Left cardiac atrium (tissue), 4 donors: Measurements from ENCODE around the gene PERCC1. TPM values are rescaled to one million over a fixed set of nuclear protein-coding genes. Genes with fewer than 3 reads are reported as not detected.

ENCODE experiments used
- ATAC-seq, 2 donors: fragments of 200-7000 bp; cut with Tn5 transposase; one replicate each; pipeline ENCODE4 v1.9.1; 2020; ENCODE audit warnings: mild to moderate bottlenecking in 2 of 2, moderate library complexity in 2 of 2
- DNase-seq: peaks from one replicate; pipeline ENCODE4 v3.0.0-alpha.2; 2020
- intact Hi-C, 2 donors: fragments of 100-400 bp; cut with DNase I; formaldehyde crosslinking; loops; one replicate each; pipeline versions ENCODE4 v1.14.1 to v1.15.1; 2022 to 2023
- total RNA-seq, 2 donors: library from RNA; stranded (reverse); fragmentation: NEBNext Ultra II Directional; extraction: Animal tissue kit (Norgen Biotek cat#: 25700); gene quantifications; one replicate each; pipeline ENCODE4 v1.2.1, GENCODE V29; 2021
- donor health status: DM: no; HTN: yes; CAD: no.
- donor health status: DM: no; HTN: yes; CAD: no; lungs with severe emphysema.
- donor health status: DM: yes; HTN: yes; CAD: no.
- donor health status: Dilated cardiomyopathy.

PERCC1 gene
- total RNA-seq, 2 donors from 2014 or later = not detected

DNA sequence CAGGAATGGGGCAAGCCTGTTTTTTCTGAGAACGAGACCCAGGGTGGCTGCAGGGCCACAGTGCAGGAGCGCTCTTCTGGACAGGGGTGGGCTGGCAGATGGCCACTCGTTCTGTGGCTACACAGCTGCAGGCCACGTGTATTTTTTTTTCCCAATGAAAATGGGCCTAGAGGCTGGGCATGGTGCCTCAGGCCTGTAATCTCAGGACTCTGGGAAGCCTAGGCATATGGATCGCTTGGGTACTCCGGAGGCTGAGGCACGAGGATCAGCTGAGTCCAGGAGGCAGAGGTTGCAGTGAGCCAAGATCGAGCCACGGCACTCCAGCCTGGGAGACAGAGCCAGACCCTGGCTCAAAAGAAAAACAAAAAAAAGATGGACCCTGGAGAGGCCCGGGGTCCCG is 23.1 kb upstream of the PERCC1 start:
- no peak for DNase-seq
- peak; percentile 33 to 36 for ATAC-seq
- intact Hi-C loops = no loop called here

DNA sequence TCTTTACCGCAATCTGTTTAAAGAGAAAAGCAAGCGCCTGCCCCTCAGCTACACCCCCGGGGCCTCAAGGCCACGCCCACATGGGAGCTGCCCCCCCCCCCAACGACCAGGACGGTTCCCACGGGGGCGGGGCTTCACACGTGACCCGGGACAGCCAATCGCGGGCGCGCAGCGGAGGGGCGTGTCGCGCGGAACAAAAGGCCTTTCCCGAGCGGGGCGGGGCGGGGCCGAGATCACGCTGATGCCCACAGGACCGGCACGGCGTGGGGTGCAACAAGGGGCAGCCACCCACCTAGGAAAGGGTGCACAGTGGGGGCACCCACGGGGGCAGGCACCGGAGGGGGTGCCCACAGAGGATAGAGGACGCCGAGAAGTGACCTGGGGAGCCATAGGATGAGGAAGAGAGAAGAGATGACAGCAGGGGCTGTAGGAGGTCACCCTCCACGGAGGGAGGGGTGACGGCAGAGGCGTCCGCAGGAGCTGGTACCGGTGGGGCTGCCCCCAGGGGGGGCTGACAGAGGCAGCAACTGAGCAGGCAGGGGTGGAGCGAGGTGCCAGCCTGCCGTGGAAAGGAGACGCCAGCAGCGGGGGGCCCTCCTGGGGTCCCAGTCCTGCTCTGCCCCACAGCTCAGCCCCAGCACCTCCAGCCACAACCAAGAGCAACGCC is 22.6 kb upstream of the PERCC1 start:
- DNase-seq = peak; percentile 97
- intact Hi-C loops = no loop called here
- peak; percentile 97 to 98 for ATAC-seq

DNA sequence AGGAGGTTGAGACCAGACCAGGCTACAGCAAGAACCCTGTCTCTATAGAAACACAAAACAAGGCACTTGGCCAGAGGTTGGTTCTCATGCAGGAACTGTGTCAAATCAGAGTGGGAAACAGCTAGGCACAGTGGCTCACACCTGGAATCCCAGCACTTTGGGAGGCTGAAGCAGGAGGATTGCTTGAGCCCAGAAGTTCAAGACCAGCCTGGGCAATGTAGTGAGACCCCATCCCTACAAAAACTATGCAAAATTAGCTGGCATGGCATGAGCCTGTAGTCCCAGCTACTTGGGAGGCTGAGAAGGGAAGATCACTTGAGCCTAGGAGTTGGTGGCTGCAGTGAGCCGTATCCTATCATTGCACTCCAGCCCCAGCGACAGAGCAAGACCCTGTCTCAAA is 18.0 kb upstream of the PERCC1 start:
- ATAC-seq (no peak), DNase-seq (no peak)
- intact Hi-C loops = no loop called here

DNA sequence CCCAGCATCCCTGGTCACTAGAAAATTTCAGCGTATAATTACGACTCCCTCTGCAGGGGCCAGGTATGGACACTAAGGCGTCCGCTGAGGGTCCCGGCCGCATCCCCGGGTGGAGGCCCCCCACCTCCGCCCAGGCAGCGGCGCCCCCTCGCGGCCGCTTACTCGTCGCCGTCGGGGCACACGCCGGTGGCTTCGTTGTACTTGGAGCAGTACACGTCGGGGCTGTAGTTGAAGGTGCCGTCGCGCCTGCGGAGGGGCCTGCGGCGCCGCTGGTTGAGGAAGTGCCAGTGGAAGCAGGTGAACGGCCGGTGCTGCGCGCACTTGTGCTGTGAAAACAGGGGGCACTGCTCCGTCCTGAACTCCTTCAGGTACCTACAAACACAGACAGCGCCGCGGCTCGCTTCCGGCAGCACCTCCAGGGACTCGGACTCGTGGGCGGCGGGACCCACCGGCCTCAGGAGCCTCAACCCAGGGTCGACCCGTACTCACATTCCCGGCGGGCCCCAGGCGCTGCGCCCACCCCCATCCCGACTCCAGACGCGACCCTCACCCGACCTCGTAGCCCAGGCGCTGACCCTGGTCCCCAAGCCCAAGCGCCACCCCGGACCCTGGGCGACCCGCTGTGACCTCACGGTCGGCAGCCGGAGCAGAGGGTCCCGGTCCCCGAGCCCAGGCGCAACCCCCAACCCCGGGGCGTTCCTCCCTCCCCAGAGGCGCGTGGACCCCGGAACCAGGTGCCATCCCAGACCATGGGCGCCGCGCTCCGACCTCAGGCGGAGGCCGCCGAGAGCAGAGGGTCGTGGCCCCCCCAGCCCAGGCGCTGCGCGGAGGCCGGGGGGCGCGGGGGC is 17.0 kb upstream of the PERCC1 start:
- intact Hi-C loops = no loop called here
- peak; percentile 58 for DNase-seq

DNA sequence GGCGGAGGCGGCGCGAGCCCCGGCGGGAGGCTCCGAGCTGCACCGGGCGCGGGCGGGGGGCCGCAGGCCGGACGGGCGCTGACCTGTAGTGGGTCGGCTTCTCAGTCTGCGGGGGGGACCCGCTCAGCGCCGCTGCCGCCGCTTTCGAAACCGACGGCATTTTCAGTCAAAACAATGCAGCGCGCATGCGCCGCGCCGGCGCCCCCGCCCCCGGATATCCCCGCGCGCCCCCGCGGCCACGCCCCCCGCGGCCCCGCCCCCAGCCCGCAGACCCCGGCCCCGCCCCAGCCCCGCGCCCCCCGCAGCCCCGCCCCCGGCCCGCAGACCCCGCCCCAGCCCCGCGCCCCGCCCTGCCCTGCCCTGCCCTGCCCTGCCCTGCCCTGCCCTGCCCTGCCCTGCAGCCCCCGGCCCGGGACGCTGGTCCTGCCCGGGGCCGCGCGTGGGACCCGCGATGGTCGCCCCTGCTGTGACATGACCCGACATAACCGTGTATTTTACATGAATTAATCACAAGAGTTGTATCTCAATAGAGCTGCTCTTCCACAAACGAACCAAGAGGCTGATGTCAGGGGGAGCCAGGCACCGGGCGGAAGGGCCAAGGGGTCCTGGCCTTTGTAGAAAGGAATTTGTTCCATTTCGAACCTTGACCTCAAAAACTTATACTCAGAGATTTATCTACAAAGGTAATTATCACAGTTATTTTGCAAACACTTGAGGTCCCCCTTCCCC is 16.2 kb upstream of the PERCC1 start, which contains the start of gene UNKL:
Gene UNKL, minus strand, starts transcription at position 173 of the 729 bp plus-strand sequence. Its CDS starts 13 bp downstream, at position 160.
- DNase-seq (peak; percentile 84), ATAC-seq (peak; percentile 65 to 68)
- intact Hi-C loops = no loop called here

More for the DNA sequence above, 17.0 kb upstream of the PERCC1 start:
- ATAC-seq = peak; percentile 53 to 54

DNA sequence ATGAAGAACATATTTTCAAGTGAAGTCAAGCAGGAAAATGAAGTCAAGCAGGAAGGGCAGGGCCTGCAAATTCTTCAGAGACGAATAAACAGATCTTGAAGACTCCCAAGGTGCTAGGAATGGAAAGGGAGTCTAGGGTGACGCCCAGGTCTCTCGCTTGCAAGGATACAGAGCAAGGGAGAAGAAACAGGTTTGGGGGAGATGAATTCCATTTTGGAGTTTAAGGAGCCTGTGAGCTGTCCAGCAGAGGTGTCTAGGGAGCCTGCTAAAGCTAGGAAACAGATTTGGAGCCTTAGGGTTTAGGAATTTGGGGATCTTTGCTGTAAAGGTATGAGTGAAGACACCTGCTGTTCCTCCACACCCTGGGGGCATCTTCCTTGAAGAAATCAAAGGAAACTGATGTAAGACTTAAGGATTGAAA is 14.3 kb upstream of the PERCC1 start:
- intact Hi-C loops = no loop called here
- DNase-seq = no peak
- ATAC-seq = no peak

DNA sequence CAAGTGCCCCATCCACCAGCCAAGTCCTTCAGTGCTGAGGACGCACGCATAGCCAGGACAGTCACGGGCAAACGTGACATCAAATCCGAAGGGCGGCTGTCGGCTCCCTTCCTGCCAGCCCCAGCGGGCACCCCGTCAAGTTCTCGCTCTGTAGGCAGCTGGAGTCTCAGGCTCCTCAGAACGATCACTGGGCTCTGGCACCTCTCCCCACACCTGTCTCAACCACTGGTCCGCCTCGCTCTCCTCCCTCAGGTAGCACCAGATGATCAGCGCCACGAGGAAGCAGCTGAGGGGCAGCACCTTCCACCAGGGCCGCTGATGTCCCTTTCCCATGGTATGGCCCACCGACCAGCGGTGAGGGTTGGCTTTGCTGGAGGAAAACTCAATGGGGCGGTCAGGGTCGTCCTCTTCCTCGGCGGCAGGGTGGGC is 10.8 kb upstream of the PERCC1 start:
- DNase-seq = no peak
- ATAC-seq = no peak
- intact Hi-C loops = no loop called here

DNA sequence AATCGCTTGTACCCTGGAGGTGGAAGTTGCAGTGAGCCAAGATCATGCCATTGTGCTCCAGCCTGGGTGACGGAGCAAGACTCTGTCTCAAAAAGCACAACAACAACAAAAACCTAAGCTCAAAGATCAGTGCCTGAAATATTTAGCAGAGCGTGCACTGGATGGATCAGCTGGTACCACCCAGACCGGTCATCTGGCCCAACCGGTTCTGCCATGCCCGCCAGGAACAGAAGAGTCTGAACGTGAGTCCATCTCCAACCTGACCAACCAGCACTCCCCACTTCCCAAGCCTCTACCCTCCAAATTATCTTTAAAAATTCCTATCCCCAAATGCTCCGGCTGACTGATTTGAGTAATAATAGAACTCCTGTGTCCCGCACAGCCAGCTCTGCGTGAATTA is 8.8 kb upstream of the PERCC1 start:
- ATAC-seq (no peak), DNase-seq (no peak)
- intact Hi-C loops = no loop called here

DNA sequence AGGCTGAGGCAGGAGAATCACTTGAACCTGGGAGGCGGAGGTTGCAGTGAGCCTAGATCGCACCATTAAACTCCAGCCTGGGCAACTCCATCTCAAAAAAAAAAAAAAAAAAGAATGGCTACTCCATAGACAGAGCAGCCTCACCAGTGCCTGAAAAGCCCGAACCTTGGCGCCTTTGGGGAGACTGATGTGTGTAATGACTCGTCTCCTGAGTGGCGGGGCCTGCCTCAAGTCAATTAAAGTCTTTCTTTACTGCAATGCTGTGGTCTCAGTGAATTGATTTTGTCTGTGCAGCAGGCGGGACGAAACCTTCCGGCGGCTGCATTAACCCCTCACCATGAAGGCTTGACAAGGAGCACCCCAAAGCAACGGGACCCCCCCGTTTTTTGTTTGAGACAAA is 6.8 kb upstream of the PERCC1 start:
- DNase-seq (no peak), ATAC-seq (no peak)
- intact Hi-C loops = no loop called here

DNA sequence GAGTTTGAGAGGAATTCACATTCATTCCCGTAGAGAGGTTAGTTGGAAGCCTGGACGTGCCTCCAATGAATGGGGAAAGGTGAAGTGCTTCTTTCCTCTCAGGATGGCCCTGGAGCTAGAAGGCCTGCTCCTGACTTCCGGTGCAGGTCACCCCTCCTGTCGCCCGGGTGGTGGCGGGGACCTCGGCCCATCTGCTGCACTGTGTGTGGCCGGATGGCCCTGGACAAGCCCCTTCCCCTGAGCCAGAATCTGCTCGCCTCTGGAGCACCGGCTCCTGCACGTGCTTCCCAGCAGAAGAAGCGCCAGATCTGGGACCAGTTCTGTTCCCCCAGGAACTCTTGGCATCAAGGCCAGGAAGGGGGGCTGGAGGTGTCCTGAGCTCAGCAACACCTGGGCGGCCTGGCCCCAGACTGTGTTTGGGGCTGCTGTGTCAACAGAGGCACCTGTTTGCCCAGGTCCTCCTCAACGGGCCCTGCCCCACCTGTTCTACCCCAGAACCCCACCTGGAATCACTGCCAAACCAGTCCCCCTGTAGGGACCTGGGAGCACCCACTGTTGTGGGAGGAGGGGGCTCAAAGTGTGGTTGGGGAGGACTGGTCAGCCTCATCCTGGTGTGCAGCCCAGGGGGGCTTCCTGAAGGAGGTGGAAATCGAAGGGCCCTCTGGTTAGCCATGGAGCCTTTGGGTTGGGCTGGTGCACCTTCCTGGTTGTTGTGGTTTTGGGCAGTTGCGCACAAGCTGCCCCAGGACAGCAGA is 5.1 kb upstream of the PERCC1 start:
- DNase-seq (no peak), ATAC-seq (no peak)
- intact Hi-C loops = no loop called here

DNA sequence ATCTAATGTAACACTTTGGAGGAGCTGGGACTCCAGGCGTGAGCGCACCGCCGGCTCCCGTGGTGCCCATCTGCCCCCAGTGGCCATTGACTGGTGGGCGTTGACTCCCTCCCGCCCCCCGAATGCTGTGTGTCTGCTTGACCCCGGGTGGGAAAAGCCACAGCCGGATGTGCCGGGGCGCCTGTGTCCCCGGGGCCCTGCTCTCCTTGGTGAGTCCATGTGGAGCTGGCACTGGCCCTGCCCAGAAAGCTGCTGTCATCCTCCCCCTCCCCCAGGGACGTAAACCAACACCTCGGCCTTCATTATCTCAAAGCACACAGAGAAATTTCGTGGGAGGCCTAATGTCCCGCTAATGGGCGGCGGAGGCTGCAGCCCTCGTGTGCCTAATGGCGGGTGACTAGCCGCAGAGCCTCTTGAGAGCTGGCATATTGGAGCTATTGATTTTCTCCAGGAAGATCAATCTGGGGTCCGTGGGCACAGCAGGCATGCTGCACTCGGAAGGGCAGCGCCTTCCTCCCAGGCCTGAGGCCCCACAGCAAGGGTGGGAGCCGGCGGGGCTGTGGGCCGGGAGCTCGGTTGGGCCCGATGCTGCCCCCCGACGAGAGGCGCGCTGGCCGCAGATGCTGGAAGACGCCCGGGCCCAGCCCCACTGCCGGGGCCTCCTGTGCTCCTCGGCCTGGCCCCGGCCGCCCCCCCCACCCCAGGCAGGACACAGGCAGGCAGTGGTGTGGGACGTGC is 4.0 kb upstream of the PERCC1 start:
- DNase-seq = no peak
- intact Hi-C loops = no loop called here
- ATAC-seq = no peak

DNA sequence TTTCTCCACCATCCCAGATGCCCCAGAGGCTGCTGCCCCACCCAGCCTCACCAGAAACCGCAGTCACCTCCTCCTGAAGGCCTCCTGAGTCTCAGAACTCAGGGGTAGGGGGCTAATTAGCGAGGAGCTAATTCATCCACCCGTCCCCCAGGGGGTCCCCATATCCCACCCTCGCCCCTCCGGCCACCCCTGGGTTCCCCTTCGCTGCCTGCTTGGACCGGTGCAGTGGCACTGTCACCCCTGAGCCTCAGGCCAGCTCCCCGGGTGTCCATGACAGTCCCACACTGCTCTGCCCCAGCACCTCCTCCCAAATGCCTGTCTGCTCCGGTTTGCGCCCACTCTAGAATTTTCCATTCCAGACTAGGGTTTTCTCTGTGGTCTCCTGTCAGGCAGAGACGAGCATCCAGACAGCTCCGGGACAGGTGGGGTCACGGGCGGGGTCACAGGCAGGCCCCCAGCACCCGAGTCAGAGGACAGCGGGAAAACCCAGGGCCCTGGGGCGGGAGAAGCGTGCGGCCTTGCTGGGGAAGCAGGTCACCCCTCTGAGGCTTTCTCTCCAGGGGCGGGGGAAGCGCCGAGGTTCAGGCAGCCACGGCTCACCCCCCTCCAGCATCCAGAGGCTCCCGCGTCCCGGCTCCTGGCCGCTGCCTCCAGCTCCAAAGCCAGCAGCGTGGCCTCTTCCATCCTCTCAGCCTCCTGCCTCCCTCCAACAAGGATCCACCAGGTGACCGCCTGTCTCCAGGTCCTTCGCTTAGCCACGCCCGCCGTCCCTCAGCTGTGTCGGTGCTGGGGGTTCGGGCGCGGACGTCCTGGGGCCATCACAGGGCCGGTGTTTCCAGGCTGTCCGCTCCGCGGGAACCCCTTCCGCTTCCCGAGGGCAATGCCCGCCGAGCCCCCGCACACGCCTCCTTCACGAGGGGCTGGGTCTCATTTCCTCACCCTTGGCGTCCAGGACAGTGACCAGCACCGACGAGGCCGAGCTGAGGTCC is 3.1 kb upstream of the PERCC1 start:
- no peak for DNase-seq

DNA sequence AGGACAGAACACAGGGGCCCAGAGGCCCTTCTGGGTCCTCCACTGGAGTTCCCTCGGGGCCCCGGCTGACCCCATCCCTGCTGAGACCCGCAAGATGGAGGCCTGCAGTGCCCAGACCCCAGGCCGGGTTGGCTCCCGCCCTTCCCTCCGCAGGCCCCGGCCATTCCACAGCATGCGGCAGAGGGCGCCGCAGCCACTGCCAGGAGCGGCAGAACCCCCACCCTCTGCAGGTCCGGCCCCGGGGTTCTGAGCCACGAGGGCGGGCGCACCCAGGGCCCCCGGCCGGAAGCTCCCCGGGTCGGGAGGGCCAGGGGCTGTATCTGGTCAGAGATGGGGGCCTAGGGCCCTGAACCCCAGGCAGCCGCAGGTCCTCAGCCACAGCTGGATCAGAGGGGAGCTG is 2.4 kb upstream of the PERCC1 start:
- intact Hi-C loops = no loop called here
- ATAC-seq (peak; percentile 29 to 53), DNase-seq (no peak)

More for the DNA sequence above, 3.1 kb upstream of the PERCC1 start:
- ATAC-seq = no peak
- intact Hi-C loops = no loop called here

DNA sequence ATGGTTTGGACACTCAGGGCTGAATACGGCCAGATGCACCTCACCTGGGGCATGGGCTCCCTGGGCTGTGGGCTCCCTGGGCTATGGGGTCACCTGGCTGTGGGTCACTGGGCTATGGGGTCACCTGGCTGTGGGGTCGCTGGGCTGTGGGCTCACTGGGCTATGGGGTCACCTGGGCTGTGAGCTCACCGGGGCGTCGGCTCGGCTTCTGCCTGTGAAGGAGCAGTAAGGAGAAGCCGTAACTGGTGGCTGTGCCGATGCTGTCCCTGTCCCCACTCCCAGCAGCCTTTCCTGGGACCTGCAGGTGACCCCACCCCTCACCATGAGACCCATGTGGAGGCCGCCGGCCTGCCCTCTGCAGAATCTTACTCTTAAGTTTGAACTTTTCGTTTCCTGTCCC is 1.9 kb upstream of the PERCC1 start:
- intact Hi-C loops = no loop called here
- no peak for ATAC-seq
- DNase-seq = no peak

DNA sequence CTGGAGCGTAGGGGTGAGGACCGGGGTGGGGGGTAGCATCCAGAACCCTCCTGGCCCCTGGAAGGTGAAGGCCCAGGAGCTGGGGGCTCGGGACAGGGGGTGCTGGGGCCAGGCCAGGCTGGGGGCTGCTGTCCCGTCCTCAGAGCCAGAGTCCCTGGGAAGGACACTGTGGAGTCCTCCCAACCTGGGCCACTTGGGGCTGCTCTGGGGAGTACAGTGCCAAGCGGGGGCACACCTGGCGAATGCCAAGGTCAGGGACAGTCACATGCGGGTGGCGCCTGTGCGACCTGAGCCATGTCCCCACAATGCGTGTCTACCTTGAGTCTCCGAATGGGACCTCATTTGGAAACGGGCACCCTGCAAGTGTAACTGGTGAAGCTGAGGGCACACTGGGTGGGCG is 1.2 kb upstream of the PERCC1 start:
- intact Hi-C loops = no loop called here
- no peak for ATAC-seq
- DNase-seq = no peak

DNA sequence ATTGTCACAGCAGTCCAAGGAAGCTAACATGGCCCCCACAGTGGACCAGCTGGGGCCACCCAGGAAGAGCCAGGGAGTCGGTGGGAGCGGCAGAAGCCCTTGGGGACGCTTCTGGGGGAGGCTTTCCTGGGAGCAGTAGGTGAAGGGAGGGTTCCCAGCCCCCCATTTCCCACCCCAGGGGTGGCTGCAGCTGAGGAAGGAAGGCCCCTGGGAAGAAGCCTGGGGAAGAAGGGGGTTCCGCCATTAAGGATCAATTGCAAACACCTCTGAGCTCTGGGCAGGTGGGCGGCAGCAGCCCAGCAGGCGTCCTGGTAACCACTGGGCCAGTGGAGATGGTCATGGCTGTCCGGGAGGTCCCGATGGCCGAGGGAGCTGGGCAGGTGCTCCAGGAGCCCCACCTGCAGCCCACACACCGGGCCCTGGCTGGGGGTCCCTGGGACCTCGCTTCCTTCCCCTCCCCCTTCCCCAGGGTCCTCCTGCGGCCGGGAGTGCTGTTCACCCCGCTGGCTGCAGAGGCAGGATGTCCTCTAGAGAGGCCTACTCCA is 592 bp upstream of the PERCC1 start:
- ATAC-seq = no peak
- intact Hi-C loops = no loop called here
- DNase-seq = no peak
